Measurements from ENCODE around the gene DDAH1. TPM values are rescaled to one million over a fixed set of nuclear protein-coding genes. Genes with fewer than 3 reads are reported as not detected.
A peak's percentile ranks its signal among the peaks of the same experiment; 100 is the strongest.

The DDAH1 gene
- total RNA-seq, 6 experiments from 2014 or later: 54.9 to 94.9 (median 66.2) TPM

- no peak overlapping the region for H3K4me3 ChIP-seq
- ATAC-seq (no peak), DNase-seq (no peak)
- H3K36me3 ChIP-seq: no peaks in the 10 kb centered on the region
- intact Hi-C loops (cut with DNase I): no loop called here
- 90% methylated on average over 5 of the region's 5 CpGs for WGBS (ENCODE audit: insufficient coverage, low coverage, low lambda C conversion rate, missing lambda C conversion rate)
- H3K4me1 ChIP-seq: peaks cover 0 to 37% (median 0%) of the 10 kb centered on the region in 4 donors
- TF ChIP-seq, protein P1, sequence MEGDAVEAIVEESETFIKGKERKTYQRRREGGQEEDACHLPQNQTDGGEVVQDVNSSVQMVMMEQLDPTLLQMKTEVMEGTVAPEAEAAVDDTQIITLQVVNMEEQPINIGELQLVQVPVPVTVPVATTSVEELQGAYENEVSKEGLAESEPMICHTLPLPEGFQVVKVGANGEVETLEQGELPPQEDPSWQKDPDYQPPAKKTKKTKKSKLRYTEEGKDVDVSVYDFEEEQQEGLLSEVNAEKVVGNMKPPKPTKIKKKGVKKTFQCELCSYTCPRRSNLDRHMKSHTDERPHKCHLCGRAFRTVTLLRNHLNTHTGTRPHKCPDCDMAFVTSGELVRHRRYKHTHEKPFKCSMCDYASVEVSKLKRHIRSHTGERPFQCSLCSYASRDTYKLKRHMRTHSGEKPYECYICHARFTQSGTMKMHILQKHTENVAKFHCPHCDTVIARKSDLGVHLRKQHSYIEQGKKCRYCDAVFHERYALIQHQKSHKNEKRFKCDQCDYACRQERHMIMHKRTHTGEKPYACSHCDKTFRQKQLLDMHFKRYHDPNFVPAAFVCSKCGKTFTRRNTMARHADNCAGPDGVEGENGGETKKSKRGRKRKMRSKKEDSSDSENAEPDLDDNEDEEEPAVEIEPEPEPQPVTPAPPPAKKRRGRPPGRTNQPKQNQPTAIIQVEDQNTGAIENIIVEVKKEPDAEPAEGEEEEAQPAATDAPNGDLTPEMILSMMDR (IDR thresholded peaks at IDR 0.05): no peak
- H3K27ac ChIP-seq: no peak overlapping the region
- H3K9me3 ChIP-seq: no peaks in the 10 kb centered on the region
- H3K27me3 ChIP-seq: no peaks in the 10 kb centered on the region
Measured at GRCh38 chr1:85358702-85359438, 106.1 kb downstream of the DDAH1 start.

- 96% methylated on average over 2 of the region's 2 CpGs for WGBS (ENCODE audit: insufficient coverage, low coverage, low lambda C conversion rate, missing lambda C conversion rate)
- H3K27me3 ChIP-seq: no peaks in the 10 kb centered on the region
- no peak for ATAC-seq
Measured at GRCh38 chr1:85357817-85358216, 107.1 kb downstream of the DDAH1 start.

DNA sequence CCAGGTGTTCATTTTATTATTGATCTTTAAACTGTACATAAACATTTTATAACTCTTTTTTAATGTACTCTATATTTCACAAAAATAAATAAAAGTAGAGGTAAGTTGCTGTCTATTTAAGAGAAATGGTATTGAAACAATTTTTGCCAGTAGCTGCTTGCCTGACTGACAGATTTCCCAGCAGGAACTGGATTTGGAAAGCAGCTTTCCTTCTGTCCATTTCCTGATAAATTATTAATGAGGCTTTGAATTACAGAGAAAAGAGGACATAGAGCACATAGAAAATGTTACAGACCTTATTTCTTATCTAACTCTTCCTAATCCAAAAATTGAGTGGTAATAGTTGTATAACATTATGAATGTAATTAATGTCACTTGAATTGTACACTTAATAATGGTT lies 108.8 kb downstream of the DDAH1 start:
- Histone ChIP-seq H3K4me3 (no peak overlapping the region), H3K36me3 (no peaks in the 10 kb centered on the region), H3K27ac (peak overlapping the region in 2 of 3 donors; percentile 53 to 58), H3K27me3 (no peaks in the 10 kb centered on the region), H3K9me3 (no peaks in the 10 kb centered on the region), H3K4me1 (peaks cover 0 to 24% (median 0%) of the 10 kb centered on the region in 4 donors)
- ATAC-seq (peak; percentile 64 to 84 (median 80)), DNase-seq (no peak)
- intact Hi-C loops (cut with DNase I): no loop called here
- TF ChIP-seq, protein P1 (IDR thresholded peaks at IDR 0.05): no peak
- no peak for TF ChIP-seq POLR2A (IDR thresholded peaks at IDR 0.05)

More at GRCh38 chr1:85357817-85358216, 107.1 kb downstream of the DDAH1 start:
- TF ChIP-seq POLR2A (IDR thresholded peaks at IDR 0.05): no peak
- TF ChIP-seq, protein P1 (IDR thresholded peaks at IDR 0.05): no peak
- H3K9me3 ChIP-seq: no peaks in the 10 kb centered on the region
- intact Hi-C loops (cut with DNase I): no loop called here
- no peak for DNase-seq
- no peaks in the 10 kb centered on the region for H3K36me3 ChIP-seq
- H3K27ac ChIP-seq: no peak overlapping the region
- H3K4me1 ChIP-seq: peaks cover 0 to 28% (median 0%) of the 10 kb centered on the region in 4 donors
- H3K4me3 ChIP-seq: no peak overlapping the region

- ATAC-seq: no peak
- Histone ChIP-seq H3K9me3 (no peaks in the 10 kb centered on the region), H3K4me3 (no peak overlapping the region), H3K27ac (no peak overlapping the region), H3K36me3 (peaks cover 0 to 10% (median 6%) of the 10 kb centered on the region in 4 donors), H3K27me3 (no peaks in the 10 kb centered on the region), H3K4me1 (peaks cover 0 to 23% (median 0%) of the 10 kb centered on the region in 4 donors)
- TF ChIP-seq, protein P1 (IDR thresholded peaks at IDR 0.05): no peak
- TF ChIP-seq POLR2A (IDR thresholded peaks at IDR 0.05): no peak
- intact Hi-C loops (cut with DNase I): no loop called here
- no peak for DNase-seq
- WGBS (ENCODE audit: insufficient coverage, low coverage, low lambda C conversion rate, missing lambda C conversion rate): 94% methylated on average over 2 of the region's 4 CpGs
Measured at GRCh38 chr1:85352055-85352454, 112.9 kb downstream of the DDAH1 start.
